Activated CD4-positive, CD25-positive, alpha-beta regulatory T cell (primary cell): Measurements from ENCODE around the gene COL26A1.
"Not testable (repeated sequence)": the region's sequence is repeated elsewhere in the genome, so short reads cannot be mapped to it uniquely, and the experiment has no call there.

Experiments used
- DNase-seq, 4 experiments: peaks; one replicate each; lab custom pipeline; 2025; lab: John Stamatoyannopoulos, UW

COL26A1 gene

GRCh38 chr7:101553771-101554445 is 191.2 kb downstream of the COL26A1 start:
- DNase-seq, result no peak

- no peak for DNase-seq
These were observed 192.1 kb downstream of the COL26A1 start for GRCh38 chr7:101554584-101555268.

- no peak for DNase-seq
These were observed 192.7 kb downstream of the COL26A1 start for GRCh38 chr7:101555269-101555920.

GRCh38 chr7:101555921-101556275 is 193.2 kb downstream of the COL26A1 start:
- no peak for DNase-seq

GRCh38 chr7:101556453-101556968 is 193.8 kb downstream of the COL26A1 start:
- DNase-seq, result no peak

- no peak for DNase-seq
These were observed 194.7 kb downstream of the COL26A1 start for GRCh38 chr7:101557421-101557820.

GRCh38 chr7:101557978-101558741 is 195.5 kb downstream of the COL26A1 start:
- no peak for DNase-seq

GRCh38 chr7:101558742-101559325 is 196.2 kb downstream of the COL26A1 start:
- no peak for DNase-seq

- DNase-seq, result no peak
These were observed 196.9 kb downstream of the COL26A1 start for GRCh38 chr7:101559586-101559985.

GRCh38 chr7:101560021-101560420 is 197.3 kb downstream of the COL26A1 start:
- not testable (repeated sequence) for DNase-seq

- no peak for DNase-seq
These were observed 198.2 kb downstream of the COL26A1 start for GRCh38 chr7:101560856-101561255.

- DNase-seq, result not testable (repeated sequence)
These were observed 198.6 kb downstream of the COL26A1 start for GRCh38 chr7:101561293-101561692.

- DNase-seq, result no peak
These were observed 200.0 kb downstream of the COL26A1 start for GRCh38 chr7:101562531-101563197.

- no peak for DNase-seq
These were observed 200.7 kb downstream of the COL26A1 start for GRCh38 chr7:101563198-101563901.

- DNase-seq, result no peak
These were observed 201.5 kb downstream of the COL26A1 start for GRCh38 chr7:101563943-101564777.

GRCh38 chr7:101564778-101565211 is 202.1 kb downstream of the COL26A1 start:
- DNase-seq, result no peak

- DNase-seq, result no peak
These were observed 203.0 kb downstream of the COL26A1 start for GRCh38 chr7:101565601-101566209.

GRCh38 chr7:101567230-101567629 is 204.6 kb downstream of the COL26A1 start:
- DNase-seq, result no peak

GRCh38 chr7:101572156-101572555 is 209.5 kb downstream of the COL26A1 start:
- no peak for DNase-seq
